HG03108 (cell line): Measurements from ENCODE around the gene TNFSF8.

Experiments
- ATAC-seq: cut with Tn5 transposase; IDR thresholded peaks from one replicate; pipeline ENCODE4 v1.9.1; 2021; ENCODE audit warnings: moderate library complexity; ENCODE audit not compliant: unreplicated experiment

TNFSF8 gene

GRCh38 chr9:114937516-114937915 is 7.1 kb upstream of the TNFSF8 start:
- ATAC-seq = no peak

DNA sequence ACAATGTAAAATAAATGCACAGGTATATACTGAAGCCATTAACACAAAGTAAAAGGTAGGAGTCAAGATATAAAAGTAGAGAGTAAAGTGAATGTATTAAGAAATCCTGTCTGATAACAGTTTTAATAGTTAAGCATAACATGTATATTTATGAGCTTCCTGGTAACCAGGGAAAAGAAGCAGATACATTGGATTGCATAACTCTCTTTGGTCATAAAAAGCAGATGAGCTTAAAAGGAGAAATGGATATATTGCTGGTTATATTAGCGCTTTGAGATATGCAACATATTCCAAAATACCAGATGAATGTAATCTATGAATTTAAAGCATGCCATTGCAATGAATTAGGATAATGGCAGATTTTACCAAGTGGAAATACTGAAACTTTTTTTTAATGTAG is 6.2 kb upstream of the TNFSF8 start:
- no peak for ATAC-seq

DNA sequence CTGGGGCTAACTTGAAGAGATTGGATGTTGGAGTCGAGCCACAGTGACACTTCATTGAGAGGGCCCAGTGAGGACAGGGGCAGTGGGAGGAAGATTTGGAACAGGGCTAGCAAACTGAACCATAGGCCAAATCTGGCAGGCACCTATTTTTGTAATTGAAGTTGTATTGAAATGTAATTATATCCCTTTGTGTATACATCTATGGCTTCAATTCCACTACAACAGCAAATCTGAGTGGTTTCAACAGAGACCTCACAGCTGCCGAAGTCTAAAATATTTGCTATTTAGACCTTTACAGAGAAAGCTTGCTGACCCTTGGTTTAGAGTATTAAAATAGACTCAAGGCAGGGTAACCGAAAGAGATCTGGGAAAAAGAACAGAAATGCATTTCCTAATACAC is 4.7 kb upstream of the TNFSF8 start:
- no peak for ATAC-seq

GRCh38 chr9:114932502-114932901 is 2.1 kb upstream of the TNFSF8 start:
- no peak for ATAC-seq

GRCh38 chr9:114931407-114931806 is 1.0 kb upstream of the TNFSF8 start:
- no peak for ATAC-seq

DNA sequence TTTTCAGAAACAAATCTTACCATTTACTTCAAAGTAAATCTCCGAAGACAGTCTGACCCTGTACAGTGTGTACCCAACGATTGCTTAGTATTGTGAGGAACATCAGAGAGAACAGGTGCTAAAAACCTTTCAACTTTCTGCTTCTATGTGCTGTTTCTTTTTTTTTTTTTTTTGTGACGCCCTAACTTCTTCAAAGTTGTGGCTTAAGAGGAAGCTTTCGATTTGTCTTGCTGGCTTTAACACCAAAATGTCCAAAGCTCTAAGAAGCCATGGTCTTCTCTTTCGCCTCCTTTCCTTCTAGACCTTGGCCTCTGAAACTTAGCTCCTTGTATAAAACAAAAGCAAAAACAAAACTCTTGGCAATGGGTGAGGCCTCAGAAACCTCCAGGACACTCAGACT is 1.2 kb downstream of the TNFSF8 start:
- no peak for ATAC-seq

GRCh38 chr9:114928671-114929070 is 1.7 kb downstream of the TNFSF8 start:
- no peak for ATAC-seq

DNA sequence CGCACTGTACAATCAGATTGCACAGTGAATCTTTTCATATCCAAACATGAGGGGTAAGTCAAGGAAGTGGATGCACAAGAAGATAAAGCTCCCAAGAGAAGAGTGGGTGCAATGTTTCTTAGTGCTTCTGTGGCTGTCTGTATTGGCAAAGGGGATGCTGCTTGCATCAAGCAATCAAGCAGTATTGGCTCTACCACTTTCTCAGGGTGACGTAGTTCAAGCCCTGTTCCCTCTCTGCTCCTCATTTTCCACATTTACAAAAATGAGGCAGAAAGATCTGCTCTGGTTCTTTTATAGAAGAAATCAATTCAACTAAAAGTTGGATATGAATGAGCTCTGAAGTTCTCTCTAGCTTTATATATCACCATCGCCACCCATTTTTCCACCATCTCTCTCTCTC is 2.3 kb downstream of the TNFSF8 start:
- ATAC-seq = no peak

- ATAC-seq = no peak
These were observed 4.7 kb downstream of the TNFSF8 start for GRCh38 chr9:114925672-114926071.

GRCh38 chr9:114925039-114925438 is 5.4 kb downstream of the TNFSF8 start:
- no peak for ATAC-seq

- no peak for ATAC-seq
These were observed 6.1 kb downstream of the TNFSF8 start for GRCh38 chr9:114924327-114924726.

GRCh38 chr9:114923918-114924317 is 6.5 kb downstream of the TNFSF8 start:
- no peak for ATAC-seq

GRCh38 chr9:114921171-114921570 is 9.2 kb downstream of the TNFSF8 start:
- no peak for ATAC-seq

DNA sequence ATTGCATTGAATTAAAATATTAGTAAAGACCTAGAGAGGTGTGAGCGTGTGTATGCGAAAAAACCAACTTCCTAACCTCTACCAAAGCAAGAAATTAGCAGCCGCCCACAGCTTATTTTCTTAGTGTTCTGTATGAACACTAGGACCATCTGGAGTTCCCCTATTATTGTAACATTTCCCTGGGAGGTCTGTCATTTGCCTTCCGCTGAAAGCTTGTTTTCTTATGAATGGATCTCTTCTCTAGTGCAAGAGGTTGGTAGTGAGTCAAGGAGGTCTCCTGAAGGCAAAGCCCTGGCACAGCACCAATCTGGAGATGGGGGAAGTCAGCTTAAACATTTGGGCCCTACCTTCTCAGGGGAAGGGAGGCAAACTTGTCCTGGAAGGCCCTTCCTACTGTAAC is 10.8 kb downstream of the TNFSF8 start:
- no peak for ATAC-seq

- no peak for ATAC-seq
These were observed 13.9 kb downstream of the TNFSF8 start for GRCh38 chr9:114916481-114916880.

DNA sequence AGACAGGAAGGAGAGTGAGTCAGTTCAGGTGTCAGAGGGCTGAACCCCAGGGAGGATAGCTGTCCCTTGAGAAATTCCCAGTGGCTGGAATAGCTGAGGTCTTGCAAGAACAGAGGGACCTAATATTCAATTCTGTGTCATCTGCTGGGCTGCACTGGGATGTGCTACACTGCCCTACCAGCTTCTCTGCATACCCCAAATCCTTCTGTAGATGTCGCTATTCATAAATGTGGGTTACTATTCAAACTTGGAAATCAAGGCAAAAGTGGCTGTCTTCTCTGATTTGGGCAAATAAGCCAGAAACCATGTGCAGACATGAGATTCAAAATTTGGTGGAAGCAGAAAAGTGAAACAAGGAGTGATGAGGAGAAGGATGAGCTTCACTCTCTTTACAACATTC is 16.3 kb downstream of the TNFSF8 start:
- ATAC-seq = no peak

GRCh38 chr9:114913656-114914055 is 16.7 kb downstream of the TNFSF8 start:
- ATAC-seq = no peak

DNA sequence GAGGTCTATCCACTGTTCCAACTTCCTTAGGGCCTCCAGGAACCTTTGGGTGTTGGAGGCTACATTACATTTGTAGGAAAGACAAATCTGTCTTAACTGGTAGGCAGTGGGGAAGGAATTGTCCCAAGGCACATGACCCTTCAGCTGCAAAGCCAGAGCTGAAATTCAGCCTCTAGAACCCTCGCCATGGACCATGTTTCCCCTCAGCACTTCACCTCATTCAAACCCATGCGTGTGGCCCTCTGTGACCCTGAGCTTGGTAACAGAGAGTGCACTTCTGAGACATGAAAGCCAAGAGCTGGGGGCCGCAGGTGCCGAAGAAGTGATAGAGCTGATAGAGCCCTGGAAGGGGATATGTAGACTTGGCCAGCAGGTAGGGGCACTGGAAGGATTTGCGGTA is 17.2 kb downstream of the TNFSF8 start:
- ATAC-seq = no peak

GRCh38 chr9:114911167-114911821 is 19.1 kb downstream of the TNFSF8 start:
- no peak for ATAC-seq

- ATAC-seq = no peak
These were observed 19.9 kb downstream of the TNFSF8 start for GRCh38 chr9:114910541-114910940.

GRCh38 chr9:114909661-114910060 is 20.7 kb downstream of the TNFSF8 start:
- ATAC-seq = no peak

- no peak for ATAC-seq
These were observed 21.5 kb downstream of the TNFSF8 start for GRCh38 chr9:114908805-114909448.

DNA sequence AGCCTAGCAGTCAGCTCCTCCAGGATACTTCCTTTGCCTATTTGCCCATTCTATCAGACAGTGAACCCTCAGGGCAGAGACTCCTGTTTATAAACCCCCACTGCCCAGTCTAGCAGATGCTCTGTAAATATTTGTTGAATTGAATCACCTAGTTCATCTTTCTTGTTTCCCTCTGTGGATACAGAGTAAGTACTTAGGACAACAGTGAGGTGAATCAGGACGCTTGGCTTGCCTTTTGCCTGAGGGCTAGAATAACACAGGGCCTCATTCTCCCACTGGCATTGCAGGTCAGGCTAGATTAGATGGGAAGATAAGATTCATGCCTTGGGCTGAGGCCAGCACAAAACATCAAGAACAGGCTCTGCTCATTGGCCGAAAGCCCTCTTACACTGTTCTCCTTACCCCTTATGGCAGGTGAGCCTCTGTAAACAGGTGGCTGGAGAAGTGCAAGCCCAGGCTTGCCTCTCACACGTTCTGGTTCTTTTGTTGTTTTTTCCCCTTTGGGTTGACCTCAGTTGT is 22.2 kb downstream of the TNFSF8 start:
- no peak for ATAC-seq
